Stimulated activated CD8-positive, alpha-beta memory T cell treated with anti-CD3 and anti-CD28 coated beads, Interleukin-7, amount 100 ng/mL, for 24 hours (primary cell): ENCODE data around the gene BORCS6.
"Not testable (repeated sequence)": the region's sequence is repeated elsewhere in the genome, so short reads cannot be mapped to it uniquely, and the experiment has no call there.

Experiments
- DNase-seq: peaks from one replicate; pipeline ENCODE4 v3.0.0-alpha.2; 2020; ENCODE audit warnings: low read depth

Gene BORCS6

DNA sequence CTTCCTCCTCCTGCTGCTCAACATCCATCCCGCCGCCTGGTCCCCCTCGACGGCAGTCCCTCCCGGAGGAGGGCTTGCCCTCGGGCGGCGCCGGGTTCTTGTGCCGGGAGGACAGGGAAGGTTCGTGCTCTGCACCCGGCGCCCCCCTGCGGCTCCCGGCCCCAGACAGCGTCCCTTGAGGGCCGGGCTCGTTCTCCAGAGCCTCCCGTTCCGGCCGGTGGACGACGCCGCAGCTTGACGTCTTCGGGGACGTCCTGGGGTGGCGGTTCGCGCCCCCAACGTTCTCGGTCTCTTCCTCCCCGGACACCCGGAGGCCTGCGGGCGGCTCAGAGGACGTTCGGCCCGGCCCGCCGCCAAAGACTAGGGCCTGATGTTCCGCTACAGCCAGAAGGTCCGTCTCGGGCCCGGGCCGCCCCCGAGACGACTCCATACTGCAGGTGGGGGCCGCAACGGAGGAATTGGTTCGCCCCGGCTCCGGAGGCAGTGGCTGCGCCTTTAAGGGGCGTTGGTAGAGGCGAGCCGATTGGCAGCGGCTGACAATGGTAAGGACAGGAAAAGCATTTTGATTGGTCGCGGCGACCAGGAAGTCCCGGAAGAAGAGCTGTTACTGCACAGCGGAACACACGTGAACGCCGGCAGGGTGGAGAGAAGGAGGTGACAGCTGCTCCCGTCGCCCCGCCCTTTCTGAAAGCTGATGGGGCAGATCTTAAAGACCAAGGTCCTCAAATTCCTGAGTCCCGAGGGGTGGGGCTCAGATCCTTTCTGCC is at the start of gene BORCS6:
TSS of gene BORCS6 (minus strand) at position 470 of the 767 bp plus-strand sequence. CDS start at position 430, 40 bp downstream.
- DNase-seq = peak; percentile 88

DNA sequence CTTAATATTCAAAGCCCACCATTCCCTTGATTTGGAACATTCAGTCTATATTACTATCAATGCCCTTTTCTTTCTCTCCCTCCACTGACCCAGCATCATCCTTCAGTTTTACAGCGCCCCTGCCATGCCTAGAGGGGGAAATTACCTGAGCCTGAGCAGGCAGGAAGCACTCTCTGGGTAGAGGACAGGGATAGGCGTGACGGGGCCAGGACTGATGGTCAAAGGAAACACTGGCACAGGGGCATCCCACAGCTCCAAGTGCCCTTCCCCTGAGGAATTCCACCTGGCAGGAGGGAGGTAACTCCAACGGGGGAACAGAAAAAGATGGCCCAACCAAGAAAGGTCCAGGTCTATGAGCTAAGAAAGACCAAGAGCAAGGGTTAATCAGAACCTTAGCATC is 47.9 kb upstream of the BORCS6 start:
- DNase-seq = no peak

DNA sequence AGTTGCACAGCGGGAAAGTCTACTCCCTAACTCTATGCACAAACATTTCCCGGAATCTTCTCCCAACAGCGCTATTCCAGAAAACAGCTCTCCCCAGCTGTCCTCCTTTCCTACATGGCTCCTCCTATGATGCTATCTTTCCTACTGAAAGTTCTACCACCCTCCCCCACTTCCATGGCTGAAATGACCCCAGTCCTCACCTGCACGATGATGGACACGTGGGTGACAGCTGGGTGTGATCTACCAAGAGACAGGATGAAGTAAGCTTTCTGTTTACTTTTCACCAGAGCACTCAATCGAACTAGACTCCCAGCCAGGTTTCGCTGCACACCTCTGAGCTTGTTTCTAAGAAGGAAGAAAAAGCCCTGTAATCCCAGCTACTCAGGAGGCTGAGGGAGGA is 47.2 kb upstream of the BORCS6 start:
- no peak for DNase-seq

DNA sequence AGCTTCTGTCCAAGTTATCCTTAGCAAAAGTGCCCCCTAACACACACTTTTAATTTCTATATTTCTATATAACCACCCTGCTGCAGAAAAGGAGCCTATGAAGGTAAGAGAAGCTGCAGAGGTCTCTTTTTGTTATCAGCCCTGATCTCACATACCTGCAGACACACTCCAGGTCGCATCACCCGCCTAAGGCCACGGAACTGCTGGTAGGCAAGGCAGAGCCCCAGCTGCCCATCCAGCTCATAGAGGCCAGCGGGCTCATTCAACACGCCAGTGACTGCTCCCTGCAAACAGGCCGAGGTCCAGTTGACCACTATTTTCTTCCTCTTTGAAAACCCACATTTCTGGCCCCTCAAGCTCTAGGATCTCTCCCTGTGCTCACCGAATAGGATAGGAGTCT is 45.7 kb upstream of the BORCS6 start:
- DNase-seq = no peak

DNA sequence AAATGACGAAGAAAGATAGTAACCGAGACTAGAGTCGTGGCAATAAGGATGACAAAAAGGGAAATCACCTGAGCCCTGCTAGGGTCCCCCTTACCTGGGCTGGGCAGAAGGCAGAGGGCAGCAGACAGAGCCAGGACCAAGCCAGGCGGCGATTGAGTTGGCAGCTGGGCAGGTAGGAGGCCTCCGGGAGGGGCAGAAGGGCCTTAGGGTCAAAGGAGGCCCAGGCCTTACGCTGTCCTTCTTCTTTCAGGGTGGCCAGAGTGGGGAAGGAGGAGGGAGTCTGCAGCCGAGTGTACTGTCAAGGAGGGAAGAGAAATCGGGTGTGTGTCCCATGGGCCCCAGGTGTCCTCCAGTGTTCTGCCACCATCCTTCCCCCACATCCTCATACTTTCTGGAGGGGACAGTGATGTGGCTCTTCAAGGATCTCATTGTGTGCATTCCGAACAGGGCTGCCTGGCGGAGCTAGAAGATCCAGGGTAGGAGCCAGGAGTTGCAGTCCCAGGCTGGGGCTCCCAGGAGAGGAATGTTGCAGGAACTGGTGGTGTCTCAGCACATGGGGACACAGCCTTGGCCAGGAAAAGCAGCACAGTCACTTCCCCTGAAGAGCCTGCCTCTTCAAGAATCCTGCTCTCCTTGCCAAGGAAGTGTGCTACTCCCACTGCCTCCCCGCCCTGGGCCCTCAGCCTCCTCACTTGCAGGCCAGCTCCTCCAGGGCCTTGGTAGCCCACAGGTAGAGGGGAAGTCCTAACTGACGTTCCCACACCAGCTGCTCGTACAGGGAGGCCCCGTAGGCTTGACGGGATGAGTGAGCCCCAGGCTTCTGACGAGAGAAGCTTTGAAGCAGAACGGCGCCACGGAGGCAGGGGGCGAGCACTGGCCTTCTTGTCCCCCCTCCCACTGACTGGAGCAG is 44.6 kb upstream of the BORCS6 start:
- DNase-seq = no peak

DNA sequence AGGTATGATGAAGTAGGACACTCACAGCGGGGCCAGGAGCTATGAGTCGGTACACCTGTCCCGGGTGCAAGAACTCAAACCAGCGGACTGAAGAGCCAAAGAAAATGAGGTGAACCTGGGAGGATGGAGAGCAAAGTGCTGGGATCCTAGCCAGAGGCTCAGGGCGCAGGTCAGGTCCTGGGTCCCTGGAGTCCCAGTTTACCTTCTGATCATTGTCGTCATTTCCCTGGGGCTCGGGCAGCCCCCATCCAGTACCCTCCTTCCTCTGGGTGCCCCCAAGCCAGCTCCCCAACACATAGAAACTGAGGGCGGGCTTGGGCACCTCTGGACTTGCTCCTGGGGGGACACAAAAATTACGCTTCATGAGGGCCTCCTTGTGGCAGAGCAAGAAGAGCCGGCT is 41.7 kb upstream of the BORCS6 start:
- no peak for DNase-seq

DNA sequence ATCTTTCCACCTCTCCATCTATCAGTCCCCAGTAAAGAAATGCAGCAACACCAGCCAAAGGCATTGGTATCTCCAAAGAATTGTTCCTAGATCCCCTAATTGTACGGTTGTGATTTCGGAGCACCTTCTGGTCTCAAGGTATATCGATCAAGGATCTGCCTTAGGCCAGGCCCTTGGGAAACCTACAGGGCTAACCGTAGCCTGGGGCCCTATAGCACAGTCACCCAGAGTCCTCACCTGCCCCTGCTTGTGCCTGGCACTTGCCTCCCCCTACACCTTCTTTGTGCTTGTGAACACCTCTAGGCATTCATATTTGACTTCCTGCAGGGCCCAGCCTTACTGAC is 37.2 kb upstream of the BORCS6 start:
- no peak for DNase-seq

DNA sequence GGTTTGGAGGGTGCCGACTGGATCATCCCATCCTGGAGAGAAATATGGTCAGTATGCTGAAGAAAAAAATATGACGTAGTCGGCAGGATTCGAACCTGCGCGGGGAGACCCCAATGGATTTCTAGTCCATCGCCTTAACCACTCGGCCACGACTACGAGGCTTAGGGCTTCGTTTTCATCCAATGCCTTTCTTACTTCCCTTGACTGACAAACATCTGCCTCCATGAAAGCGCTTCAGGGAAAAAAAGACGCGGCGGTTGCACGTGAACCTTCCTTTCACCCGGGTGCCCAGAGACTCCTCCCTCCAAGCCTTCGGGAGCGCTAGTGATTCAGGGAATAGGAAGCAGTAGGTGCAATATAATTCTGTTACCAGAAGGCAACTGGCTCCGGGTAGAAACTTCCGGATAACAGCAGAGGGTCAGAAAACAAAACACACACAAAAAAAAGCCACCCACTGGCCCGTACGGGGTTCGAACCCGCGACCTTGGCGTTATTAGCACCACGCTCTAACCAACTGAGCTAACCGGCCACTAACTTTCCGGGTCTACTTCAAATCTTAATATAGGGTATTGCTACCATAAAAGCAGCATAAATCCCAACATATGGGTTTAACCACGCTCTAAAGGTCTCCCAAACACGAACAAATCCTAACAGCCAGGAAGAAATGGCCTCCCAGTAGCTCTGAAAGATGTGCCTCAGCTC is 36.7 kb upstream of the BORCS6 start:
- DNase-seq = no peak

DNA sequence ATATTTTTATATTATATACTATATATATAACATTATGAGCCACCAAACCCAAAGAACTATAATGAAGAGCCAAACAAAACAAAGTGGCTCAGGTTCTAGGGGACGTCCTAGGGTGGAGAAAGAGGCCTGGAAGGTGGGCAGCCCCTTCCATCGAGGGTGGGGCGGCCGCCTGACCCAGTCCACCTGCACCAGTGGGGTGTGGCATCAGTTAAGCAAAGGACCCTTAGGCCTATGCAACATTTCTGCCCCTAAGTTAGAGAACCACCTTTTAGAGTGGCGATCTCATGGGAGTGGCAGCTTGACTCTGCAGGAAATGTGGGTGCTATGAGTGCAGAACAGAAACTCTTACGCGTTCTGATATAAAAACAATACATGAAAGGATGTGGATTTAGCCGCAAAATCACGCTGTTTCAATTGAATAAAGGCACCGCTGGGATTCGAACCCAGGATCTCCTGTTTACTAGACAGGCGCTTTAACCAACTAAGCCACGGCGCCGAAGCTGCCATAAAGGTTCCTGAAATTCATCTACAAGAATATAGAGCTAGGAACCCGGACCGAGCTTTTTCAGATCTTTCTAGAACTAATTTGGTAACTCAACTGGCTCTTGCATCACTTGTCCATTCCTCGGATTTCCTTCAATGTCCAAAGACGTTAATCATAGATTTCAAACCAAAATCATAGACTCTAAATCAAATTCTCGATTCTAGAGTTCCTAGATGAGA is 36.0 kb upstream of the BORCS6 start:
- peak; percentile 54 for DNase-seq

DNA sequence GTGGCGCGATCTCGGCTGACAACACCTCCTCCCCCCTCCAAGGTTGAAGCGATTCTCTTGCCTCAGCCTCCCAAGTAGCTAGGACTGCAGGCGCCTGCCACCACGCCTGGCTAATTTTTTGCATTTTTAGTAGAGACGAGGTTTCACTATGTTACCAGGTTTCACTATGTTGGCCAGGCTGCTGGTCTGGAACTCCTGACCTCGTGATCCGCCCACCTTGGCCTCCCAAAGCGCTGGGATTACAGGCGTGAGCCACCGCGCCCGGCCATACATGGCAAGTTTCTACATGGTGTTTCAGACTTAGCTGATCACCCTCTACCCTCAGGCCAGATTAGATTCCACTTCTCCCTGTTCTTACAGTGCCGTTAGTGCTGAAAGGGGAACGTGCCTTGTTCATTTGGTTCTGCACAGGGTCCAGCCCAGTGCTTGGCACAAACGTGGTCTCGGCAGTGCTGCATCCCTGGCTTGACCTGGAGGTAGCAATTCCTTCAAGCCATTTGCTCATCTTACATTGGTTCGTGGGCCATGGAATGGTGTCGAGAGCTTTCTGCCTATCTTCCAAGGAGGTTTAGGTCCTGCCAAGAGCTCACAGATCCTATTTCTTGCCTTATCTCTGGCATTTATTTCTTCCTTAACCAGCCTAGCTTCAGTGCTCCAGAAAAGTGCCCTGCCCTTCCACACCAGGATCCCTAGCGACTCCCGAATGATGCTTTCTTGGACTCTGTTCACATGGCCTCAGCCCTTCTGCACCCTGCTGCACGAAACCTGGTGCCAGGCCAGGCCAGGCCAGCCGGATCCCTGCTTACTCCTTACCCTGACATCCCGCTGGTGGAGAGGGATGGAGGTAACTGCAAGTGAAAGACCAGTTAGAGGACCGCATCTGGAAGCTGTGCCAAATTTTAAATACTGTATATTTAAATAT is 35.2 kb upstream of the BORCS6 start:
- DNase-seq = no peak

DNA sequence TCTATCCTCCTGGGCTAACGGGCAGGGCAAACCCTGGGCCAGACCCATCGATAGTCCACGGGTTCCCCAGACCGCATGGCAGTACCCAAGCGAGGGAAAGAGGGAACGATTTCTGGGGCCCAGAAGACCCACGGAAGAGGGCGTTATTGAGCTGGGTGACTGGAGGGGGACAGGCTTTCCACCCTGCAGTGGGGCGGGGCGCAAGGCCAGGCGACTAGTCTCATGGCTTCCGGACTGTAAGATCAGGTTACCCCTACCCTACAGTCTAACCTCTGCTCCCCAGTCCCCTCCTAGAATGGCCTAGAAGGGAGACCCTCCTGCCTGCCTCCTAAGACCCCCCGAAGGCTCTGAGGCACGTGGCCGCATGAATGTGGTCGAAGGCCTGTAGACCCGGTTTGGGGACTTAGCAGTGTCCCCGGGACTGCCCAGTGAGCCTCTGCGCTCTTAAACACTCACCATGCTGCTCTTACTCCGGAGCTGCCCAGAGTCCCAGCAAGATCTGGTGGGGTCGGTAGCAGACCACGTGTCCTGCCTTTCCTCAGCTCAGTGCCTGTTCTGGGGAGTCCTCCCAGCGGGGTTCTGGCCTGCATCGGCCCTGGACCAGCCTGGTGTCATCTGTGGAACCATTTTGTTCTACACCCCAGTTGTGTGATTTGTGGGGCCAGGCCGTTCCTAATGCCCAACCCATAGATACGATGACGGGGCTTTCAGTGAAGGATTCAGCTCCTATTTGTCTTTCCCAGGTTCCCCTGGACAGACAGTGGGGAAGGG is 33.6 kb upstream of the BORCS6 start:
- DNase-seq = no peak

DNA sequence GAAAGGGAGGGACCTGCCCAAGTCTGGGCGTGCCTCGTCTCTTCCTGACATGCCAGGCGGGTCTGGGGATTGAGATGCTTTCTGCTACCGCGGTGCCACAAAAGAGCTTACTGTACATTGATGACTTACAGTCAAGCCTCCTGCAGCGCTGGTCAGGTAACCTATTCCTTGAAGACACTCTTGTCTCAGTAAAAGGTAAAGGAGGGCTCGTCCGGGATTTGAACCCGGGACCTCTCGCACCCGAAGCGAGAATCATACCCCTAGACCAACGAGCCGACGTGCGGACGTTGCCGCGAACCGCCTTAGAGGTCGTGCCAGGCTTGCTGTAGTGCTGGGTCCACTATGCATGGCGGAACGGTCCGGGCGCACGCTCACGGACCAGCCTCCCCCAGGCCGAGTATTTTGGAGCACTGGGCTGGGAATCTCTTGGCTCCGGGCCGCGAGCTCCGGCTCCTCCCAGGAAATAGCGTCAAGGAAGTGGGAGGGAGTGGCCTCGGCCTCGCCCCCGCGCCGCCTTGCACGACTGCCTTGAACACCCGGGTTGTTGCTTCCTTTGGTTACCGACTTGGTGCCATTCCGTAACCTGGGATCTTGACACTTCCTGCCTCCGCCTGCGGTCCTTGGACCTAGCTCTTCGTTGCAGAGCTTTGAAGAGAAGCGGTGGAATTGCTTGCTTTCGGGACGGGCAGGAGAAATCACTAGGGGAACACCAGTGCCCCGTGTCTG is 32.8 kb upstream of the BORCS6 start:
- peak; percentile 84 for DNase-seq

DNA sequence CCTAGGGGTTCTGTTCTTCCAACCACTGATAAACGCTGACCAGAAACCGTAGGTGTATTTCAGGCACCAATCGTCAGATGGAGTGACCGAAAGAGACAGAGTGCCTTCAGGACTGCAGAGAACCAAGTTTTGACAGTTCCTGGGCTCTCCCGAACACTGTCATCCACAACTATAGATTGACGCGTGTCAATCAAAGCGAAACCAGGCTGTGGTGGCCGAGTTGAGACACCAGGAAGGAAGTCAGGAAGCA is 32.3 kb upstream of the BORCS6 start:
- DNase-seq = no peak

DNA sequence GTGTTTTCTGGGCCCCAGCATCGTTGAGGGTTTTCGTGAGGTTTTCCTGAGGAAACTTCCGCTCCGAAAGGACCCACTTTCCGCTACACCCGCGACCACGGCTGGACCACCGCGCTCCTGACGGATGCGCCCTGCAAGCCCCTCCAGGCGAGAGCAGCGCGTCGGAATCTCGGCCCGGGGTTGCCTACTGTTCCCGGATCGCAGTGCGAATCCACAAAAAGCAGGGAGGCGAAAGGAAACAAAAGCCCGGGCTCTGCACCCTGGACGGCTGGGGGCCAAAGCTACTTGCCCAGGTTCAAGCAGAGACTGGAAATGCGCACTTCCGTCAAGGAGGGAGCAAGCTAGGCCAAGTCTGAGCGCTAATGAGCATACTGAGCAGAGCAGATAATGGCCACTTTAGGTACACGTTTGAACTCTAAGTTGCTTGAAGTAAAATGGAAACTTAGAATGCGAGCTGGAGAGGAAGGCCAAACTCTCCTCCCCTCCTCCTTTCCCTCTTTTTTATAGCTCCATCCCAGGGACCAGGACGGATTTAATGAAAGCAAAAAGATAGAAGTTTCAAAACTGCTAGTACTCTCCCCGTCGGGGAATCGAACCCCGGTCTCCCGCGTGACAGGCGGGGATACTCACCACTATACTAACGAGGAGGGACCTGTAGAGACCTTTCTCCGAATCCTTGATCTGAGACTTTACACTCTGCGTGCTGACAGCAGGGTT is 31.8 kb upstream of the BORCS6 start:
- peak; percentile 73 for DNase-seq

DNA sequence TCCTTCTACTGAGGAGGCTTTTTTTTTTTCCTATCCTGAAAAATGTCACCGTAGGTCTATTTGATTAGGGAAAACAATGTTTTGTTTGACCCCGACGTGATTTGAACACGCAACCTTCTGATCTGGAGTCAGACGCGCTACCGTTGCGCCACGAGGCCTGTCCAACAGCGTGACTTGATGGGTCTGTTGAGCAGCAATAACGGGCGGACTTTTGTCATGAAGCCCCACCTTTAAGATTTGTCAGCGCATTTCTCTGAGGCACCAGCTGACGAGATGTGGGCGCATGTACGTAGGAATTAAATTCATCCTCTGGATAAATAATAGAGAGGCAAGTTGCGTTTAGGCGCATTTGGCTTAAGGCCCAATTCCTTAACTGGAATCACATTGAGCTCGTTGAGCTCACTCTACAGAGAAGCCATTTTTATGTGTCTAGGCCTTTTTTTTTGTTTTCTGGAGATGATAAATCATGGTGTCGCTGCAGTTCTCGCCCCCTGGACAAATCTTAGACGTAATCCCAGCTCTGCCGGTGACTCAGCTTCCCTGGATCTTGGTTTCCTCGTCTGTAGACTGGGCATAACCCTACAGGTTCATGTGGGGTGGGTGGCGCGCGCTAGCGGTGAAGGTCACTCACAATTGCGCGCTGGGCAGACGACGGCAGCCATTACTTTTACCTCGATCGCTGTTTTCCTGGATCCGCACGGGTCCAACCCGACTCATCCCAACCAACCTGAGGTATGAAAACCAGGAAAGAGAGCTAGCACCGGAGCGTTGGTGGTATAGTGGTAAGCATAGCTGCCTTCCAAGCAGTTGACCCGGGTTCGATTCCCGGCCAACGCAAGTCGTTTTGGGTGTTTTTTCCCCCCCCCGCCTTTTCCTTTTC is 31.0 kb upstream of the BORCS6 start:
- peak; percentile 93 for DNase-seq

DNA sequence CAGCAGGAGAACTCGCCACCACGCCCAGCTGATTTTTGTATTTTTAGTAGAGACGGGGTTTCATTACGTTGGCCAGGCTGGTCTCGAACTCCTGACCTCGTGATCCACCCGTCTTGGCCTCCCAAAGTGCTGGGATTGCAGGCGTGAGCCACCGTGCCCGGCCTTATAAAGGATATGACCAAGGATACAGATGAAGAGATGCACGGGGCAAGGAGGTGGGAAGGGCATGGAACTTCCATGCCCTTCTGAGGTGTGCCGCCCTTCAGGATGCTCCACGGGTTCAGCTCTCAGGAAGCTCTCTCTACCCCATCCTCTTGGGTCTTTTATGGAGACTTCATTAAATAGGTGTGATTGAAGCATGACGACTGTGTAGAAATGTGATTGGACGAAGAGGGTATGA is 24.0 kb upstream of the BORCS6 start:
- DNase-seq = not testable (repeated sequence)

DNA sequence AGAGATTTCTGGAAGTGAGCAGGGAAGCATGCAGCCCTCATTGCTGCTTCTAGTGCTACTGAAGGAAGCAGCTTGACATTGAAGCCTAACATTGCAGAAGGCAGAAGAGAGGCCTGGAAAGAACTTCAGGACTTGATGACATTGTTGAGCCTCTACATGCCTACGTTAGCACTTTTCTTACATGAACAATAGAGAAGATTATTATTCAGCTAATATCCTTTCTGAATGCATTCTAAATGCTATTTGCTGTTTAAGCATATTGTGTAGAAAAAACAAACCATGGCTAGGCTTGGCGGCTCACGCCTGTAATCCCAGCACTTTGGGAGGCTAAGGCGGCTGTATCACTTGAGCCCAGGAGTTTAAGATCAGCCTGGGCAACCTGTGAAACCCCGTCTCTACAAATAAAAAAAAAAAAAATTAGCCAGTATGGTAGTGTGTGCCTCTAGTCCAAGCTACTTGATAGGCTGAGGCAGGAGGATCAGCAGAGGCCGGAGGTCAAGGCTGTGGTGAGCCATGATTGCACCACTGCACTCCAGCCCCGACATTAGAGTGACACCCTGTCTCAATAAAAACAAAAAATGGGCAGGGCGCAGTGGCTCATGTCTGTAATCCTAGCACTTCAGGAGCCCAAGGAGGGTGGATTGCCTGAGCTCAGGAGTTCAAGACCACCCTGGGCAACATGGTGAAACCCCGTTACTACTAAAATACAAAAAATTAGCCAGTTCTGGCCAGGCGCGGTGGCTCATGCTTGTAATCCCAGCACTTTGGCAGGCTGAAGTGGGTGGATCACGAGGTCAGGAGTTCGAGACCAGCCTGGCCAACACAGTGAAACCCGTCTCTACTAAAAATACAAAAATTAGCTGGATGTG is 22.6 kb upstream of the BORCS6 start:
- no peak for DNase-seq
